Adrenal gland (tissue), 12 donors: Measurements from ENCODE around the gene TNNT3. TPM values are rescaled to one million over a fixed set of nuclear protein-coding genes. Genes with fewer than 3 reads are reported as not detected.

Source experiments
- DNase-seq, 7 donors: peaks; one replicate each; pipeline ENCODE4 v3.0.0-alpha.2; 2019 to 2020
- H3K27ac ChIP-seq, 5 donors: fragments of 200-600 bp; sonication (generic) in 4 of 5; 1 replicate in 3 of 5; 2 replicates in 2 of 5; pipeline versions ENCODE4 v1.5.1 to v1.8.0; 2016 to 2020; ENCODE audit warnings: mild to moderate bottlenecking in 1 of 5
- H3K27me3 ChIP-seq: fragments of 200-600 bp; 2 replicates; pipeline ENCODE4 v1.8.0; 2021
- H3K36me3 ChIP-seq, 2 donors: fragments of 200-600 bp; replicated peaks in 1 of 2; 1 replicate in 1 of 2; 2 replicates in 1 of 2; pipeline versions ENCODE4 v1.5.1 to v1.8.0; 2018 to 2022
- H3K4me1 ChIP-seq, 2 donors: fragments of 200-600 bp; replicated peaks in 1 of 2; 1 replicate in 1 of 2; 2 replicates in 1 of 2; pipeline versions ENCODE4 v1.5.1 to v1.8.0; 2018 to 2021
- H3K4me3 ChIP-seq, 4 donors: fragments of 200-600 bp; sonication (generic) in 3 of 4; one replicate each; pipeline ENCODE4 v1.5.1; 2016 to 2018
- H3K9me3 ChIP-seq, 3 donors: fragments of 200-600 bp; sonication (generic) in 1 of 3; replicated peaks in 1 of 3; 1 replicate in 2 of 3; 2 replicates in 1 of 3; pipeline versions ENCODE4 v1.5.1 to v1.8.0; 2016 to 2021
- CTCF ChIP-seq, 6 experiments: fragments of 450-650 bp in 4 of 6; fragments of 200-600 bp in 2 of 6; sonication (generic) in 1 of 6; IDR thresholded peaks; 1 replicate in 5 of 6; 2 replicates in 1 of 6; pipeline versions ENCODE4 v1.5.1 to v1.8.0; 2016 to 2021; ENCODE audit warnings: antibody characterized with exemption in 6 of 6, mild to moderate bottlenecking in 2 of 6, moderate library complexity in 1 of 6
- POLR2A ChIP-seq, 2 donors: fragments of 450-650 bp; IDR thresholded peaks; one replicate each; pipeline ENCODE4 v1.6.1; 2017; ENCODE audit warnings: antibody characterized with exemption in 2 of 2, mild to moderate bottlenecking in 2 of 2, moderate library complexity in 1 of 2
- WGBS, 4 donors: extraction: QIAGEN DNeasy Blood & Tissue Kit in 2 of 4; methylation state at CpG; one replicate each; pipeline versions ENCODE4 v1.1.5 to v1.1.7; 2013 to 2017; 5-methylcytosine and 5-hydroxymethylcytosine counted together
- intact Hi-C, 2 donors: fragments of 100-400 bp; cut with DNase I; formaldehyde crosslinking; loops; one replicate each; pipeline versions ENCODE4 v1.14.1 to v1.15.0; 2022 to 2023
- polyA plus RNA-seq, 3 donors: library from polyadenylated mRNA; stranded (reverse); fragments of 200-250 nt in 2 of 3; fragments of 350-450 nt in 1 of 3; fragmentation: Illumina TruSeq in 1 of 3; extraction: RNeasy Lipid Tissue Mini Kit (QIAGEN cat#74804) in 1 of 3; gene quantifications; one replicate each; pipeline ENCODE4 v1.2.3, GENCODE V29; 2013 to 2014
- total RNA-seq, 9 donors: library from RNA; depleted of rRNA in 4 of 9; stranded (reverse); fragments of >200 nt in 4 of 9; fragments of 120-200 nt in 1 of 9; fragmentation: NEBNext Ultra II Directional in 1 of 9; extraction: Animal tissue kit (Norgen Biotek cat#: 25700) in 1 of 9; gene quantifications; one replicate each; pipeline versions ENCODE4 v1.1.0 to v1.2.4, GENCODE V29; 2013 to 2023
- donor health status: healthy with polysubstance abuse.
- donor health status: Bipolar disorder and iron deficiency.
- donor health status: DM: yes; HTN: yes; CAD: no.
- donor health status: DM: no; HTN: no; CAD: no.
- donor health status: DM: no; HTN: no; CAD: no.
- donor health status: DM: yes; HTN: yes; CAD: no.

TNNT3 gene
- total and polyA plus RNA-seq, 12 donors: 0.81 to 12.2 (median 5.4) TPM; not detected in 1

GRCh38 chr11:1930462-1930830 lies 10.9 kb downstream of the TNNT3 start:
- Histone ChIP-seq H3K27ac (peak overlapping the region in 2 of 5 donors; percentile 34 to 57), H3K4me3 (no peak overlapping the region), H3K27me3 (no peaks in the 10 kb centered on the region), H3K4me1 (peaks cover 0 to 3% of the 10 kb centered on the region in 2 donors), H3K9me3 (no peaks in the 10 kb centered on the region), H3K36me3 (no peaks in the 10 kb centered on the region)
- no peak for TF ChIP-seq POLR2A (IDR thresholded peaks at IDR 0.05)
- TF ChIP-seq CTCF (IDR thresholded peaks at IDR 0.05): no peak
- intact Hi-C loops: loop anchor here in 1 of 2 donors (5.0 kb wide), 1 partner anchor 222 kb away; no protein-coding TSS in a partner anchor
- DNase-seq: peak in 1 of 7 donors; percentile 5
- WGBS, 4 donors: 83 to 87% (median 85%) methylated on average over 9 of the region's 9 CpGs

- H3K36me3 ChIP-seq: no peaks in the 10 kb centered on the region
- 59 to 65% (median 62%) methylated on average over 18 of the region's 18 CpGs for WGBS, 4 donors
- H3K27me3 ChIP-seq: no peaks in the 10 kb centered on the region
- intact Hi-C loops: loop anchor here in 1 of 2 donors (5.0 kb wide), 1 partner anchor 221 kb away; no protein-coding TSS in a partner anchor
- TF ChIP-seq POLR2A (IDR thresholded peaks at IDR 0.05) (no peak), CTCF (IDR thresholded peaks at IDR 0.05) (no peak)
- H3K4me3 ChIP-seq: no peak overlapping the region
- H3K4me1 ChIP-seq: peaks cover 0 to 3% of the 10 kb centered on the region in 2 donors
- DNase-seq: peak in 5 of 7 donors; percentile 15 to 76 (median 46)
- H3K9me3 ChIP-seq: no peaks in the 10 kb centered on the region
- peak overlapping the region in 2 of 5 donors; percentile 67 to 70 for H3K27ac ChIP-seq
These were observed 12.0 kb downstream of the TNNT3 start for GRCh38 chr11:1931341-1932104.

GRCh38 chr11:1932105-1932480 lies 12.6 kb downstream of the TNNT3 start:
- Histone ChIP-seq H3K36me3 (no peaks in the 10 kb centered on the region), H3K27ac (peak overlapping the region in 2 of 5 donors; percentile 67 to 70), H3K4me1 (peaks cover 0 to 3% of the 10 kb centered on the region in 2 donors), H3K9me3 (no peaks in the 10 kb centered on the region), H3K4me3 (no peak overlapping the region), H3K27me3 (no peaks in the 10 kb centered on the region)
- DNase-seq: peak in 2 of 7 donors; percentile 8 to 20
- intact Hi-C loops: loop anchor here in 1 of 2 donors (5.0 kb wide), 1 partner anchor 220 kb away; no protein-coding TSS in a partner anchor
- WGBS, 4 donors: 75 to 83% (median 77%) methylated on average over 2 to 11 of the region's 11 CpGs
- TF ChIP-seq CTCF (IDR thresholded peaks at IDR 0.05): no peak
- no peak for TF ChIP-seq POLR2A (IDR thresholded peaks at IDR 0.05)

GRCh38 chr11:1932681-1933080 lies 13.2 kb downstream of the TNNT3 start:
- H3K27ac ChIP-seq: no peak overlapping the region
- peak in 1 of 7 donors; percentile 3 for DNase-seq
- H3K4me3 ChIP-seq: no peak overlapping the region
- WGBS, 4 donors: 94 to 97% (median 96%) methylated on average over 4 of the region's 4 CpGs
- TF ChIP-seq POLR2A (IDR thresholded peaks at IDR 0.05) (no peak), CTCF (IDR thresholded peaks at IDR 0.05) (no peak)
- H3K4me1 ChIP-seq: peaks cover 0 to 3% of the 10 kb centered on the region in 2 donors
- intact Hi-C loops: loop anchor here in 1 of 2 donors (5.0 kb wide), 1 partner anchor 220 kb away; no protein-coding TSS in a partner anchor
- no peaks in the 10 kb centered on the region for H3K27me3 ChIP-seq
- no peaks in the 10 kb centered on the region for H3K36me3 ChIP-seq
- no peaks in the 10 kb centered on the region for H3K9me3 ChIP-seq
